H7 (cell line): ENCODE results near the gene CST11. TPM values are rescaled to one million over a fixed set of nuclear protein-coding genes. Genes with fewer than 3 reads are reported as not detected.
"Not testable (repeated sequence)": the region's sequence is repeated elsewhere in the genome, so short reads cannot be mapped to it uniquely, and the experiment has no call there.

Source experiments
- DNase-seq: peaks from one replicate; pipeline ENCODE4 v3.0.0; 2012
- H3K27me3 ChIP-seq: 2 replicates; pipeline ENCODE4 v1.6.0; 2011; ENCODE audit warnings: mild to moderate bottlenecking, low read length; ENCODE audit not compliant: control insufficient read depth, insufficient read depth
- H3K36me3 ChIP-seq: replicated peaks from 2 replicates; pipeline ENCODE4 v1.5.1; 2011; ENCODE audit warnings: low read length; ENCODE audit not compliant: control insufficient read depth, insufficient read depth
- H3K4me3 ChIP-seq: 2 replicates; pipeline ENCODE4 v1.5.1; 2011; ENCODE audit warnings: low read depth, mild to moderate bottlenecking, control low read depth, low read length, moderate library complexity; ENCODE audit not compliant: insufficient read depth
- total RNA-seq: library from RNA; depleted of rRNA; stranded (reverse); fragments of >200 nt; shearing (Covaris generic); gene quantifications from 2 replicates; pipeline ENCODE4 v1.2.3, GENCODE V29; 2014

The CST11 gene
- total RNA-seq, 1 experiment from 2014 or later, result not detected

- not testable (repeated sequence) for H3K36me3 ChIP-seq, H3K4me3 ChIP-seq, H3K27me3 ChIP-seq, DNase-seq
Measured at GRCh38 chr20:23472306-23472705, 19.6 kb upstream of the CST11 start.

- not testable (repeated sequence) for H3K4me3 ChIP-seq, DNase-seq, H3K27me3 ChIP-seq, H3K36me3 ChIP-seq
Measured at GRCh38 chr20:23466961-23467360, 14.3 kb upstream of the CST11 start.

- no peak overlapping the region for H3K4me3 ChIP-seq
- H3K36me3 ChIP-seq, result no peaks in the 10 kb centered on the region
- H3K27me3 ChIP-seq, result no peaks in the 10 kb centered on the region
- no peak for DNase-seq
Measured at GRCh38 chr20:23461180-23461579, 8.5 kb upstream of the CST11 start.

DNA sequence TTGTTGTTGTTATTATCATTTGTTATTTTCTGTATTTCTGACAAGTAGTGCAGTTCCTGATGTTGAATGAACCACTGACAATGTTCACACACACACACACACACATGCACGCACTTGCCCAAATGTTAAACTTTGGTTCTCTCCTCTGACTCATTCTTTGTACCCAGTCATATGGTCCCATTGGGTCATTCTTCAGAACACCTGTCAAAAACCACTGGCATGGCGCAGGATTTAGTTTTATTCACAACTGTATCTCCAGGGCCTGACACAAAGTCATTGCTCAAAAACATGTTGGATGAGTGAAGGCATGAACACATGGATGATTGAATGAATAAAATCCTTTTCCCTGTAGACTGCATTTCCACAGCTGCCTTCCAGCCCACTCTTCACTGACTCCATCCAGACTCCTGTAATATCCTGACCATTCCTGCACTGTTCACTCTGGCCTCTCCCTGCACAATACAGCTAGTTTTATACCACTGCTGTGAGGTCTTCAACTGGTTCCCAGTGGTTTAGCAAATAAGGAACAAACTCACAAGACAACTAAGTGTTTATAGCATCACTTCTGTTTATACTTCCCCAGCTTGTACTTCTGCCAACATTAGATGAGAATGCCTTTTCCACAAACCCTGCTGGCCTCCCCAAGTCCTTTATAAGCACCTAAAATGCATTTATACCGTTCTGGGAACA is 6.9 kb upstream of the CST11 start:
- DNase-seq, result no peak
- no peaks in the 10 kb centered on the region for H3K36me3 ChIP-seq
- no peak overlapping the region for H3K4me3 ChIP-seq
- H3K27me3 ChIP-seq, result no peaks in the 10 kb centered on the region

DNA sequence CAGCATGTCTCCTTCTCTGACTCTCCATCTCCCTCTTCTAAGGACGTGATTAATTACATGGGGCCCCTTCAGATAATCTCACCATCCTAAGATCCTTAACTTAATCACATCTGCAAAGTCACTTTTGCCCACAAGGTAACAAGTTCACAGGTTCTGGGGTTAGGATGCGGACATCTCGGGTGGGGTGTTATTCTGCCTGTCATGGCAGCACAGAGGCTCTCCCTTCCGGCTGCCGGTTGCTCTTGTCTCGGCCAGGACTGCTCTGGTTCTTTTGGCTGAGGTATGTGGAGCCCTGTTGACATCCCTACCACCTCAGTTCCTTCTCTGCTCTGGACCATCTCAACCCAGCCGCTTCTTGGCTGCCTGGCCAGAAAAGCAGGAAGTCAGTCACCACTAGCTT is 4.2 kb upstream of the CST11 start:
- H3K36me3 ChIP-seq, result no peaks in the 10 kb centered on the region
- no peak overlapping the region for H3K4me3 ChIP-seq
- H3K27me3 ChIP-seq, result no peaks in the 10 kb centered on the region
- DNase-seq, result no peak

- DNase-seq, result no peak
- no peak overlapping the region for H3K4me3 ChIP-seq
Measured at GRCh38 chr20:23456409-23456808, 3.7 kb upstream of the CST11 start.

GRCh38 chr20:23455639-23456038 is 3.0 kb upstream of the CST11 start:
- no peak for DNase-seq
- no peak overlapping the region for H3K4me3 ChIP-seq
- no peaks in the 10 kb centered on the region for H3K36me3 ChIP-seq
- H3K27me3 ChIP-seq, result no peaks in the 10 kb centered on the region

More at GRCh38 chr20:23456409-23456808, 3.7 kb upstream of the CST11 start:
- Histone ChIP-seq H3K27me3 (no peaks in the 10 kb centered on the region), H3K36me3 (no peaks in the 10 kb centered on the region)

GRCh38 chr20:23454816-23455215 is 2.1 kb upstream of the CST11 start:
- H3K4me3 ChIP-seq, result no peak overlapping the region
- DNase-seq, result no peak
- no peaks in the 10 kb centered on the region for H3K36me3 ChIP-seq

DNA sequence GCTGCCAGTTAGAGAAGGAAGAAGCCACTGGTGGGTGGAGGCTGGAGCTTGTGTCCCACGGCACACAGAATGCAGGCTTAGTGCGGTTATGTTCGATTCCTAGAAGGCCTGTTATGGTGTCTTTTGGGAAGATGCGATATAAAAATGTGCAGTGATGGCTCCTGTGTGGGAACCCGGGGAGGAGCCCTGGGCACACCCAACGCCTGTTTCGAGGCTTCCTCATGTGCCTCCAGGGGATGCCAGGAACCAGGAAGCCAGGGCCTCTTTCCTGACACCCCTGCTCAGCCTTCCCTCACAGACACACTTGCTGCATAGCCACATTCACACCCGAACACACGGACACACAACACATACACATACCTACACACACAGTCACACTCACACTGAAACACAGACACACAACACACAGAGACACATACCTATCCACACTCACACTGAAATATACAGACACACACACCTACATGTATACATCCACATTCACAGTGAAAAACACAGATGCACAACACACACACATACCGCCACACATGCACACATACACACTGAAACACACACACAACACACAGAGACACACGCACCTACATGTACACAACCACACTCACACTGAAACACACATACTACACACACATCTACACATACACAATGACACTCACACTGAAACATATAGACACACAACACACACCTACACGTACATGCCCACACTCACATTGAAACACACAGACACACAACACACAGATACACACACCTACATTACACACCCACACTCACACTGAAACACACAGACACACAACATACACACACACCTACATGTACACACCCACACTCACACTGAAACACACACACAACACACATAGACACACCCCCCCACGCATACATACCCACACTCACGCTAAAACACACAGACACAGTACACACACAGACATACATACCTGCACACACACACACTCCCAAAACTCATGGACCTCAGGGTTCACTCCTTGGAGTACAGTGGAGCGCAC is 1.2 kb upstream of the CST11 start:
- no peaks in the 10 kb centered on the region for H3K36me3 ChIP-seq
- DNase-seq, result no peak

More at GRCh38 chr20:23454816-23455215, 2.1 kb upstream of the CST11 start:
- no peaks in the 10 kb centered on the region for H3K27me3 ChIP-seq

GRCh38 chr20:23451956-23452487 is 654 bp downstream of the CST11 start:
- no peak for DNase-seq
- Histone ChIP-seq H3K27me3 (no peaks in the 10 kb centered on the region), H3K36me3 (no peaks in the 10 kb centered on the region), H3K4me3 (no peak overlapping the region)

More for the DNA sequence above, 1.2 kb upstream of the CST11 start:
- Histone ChIP-seq H3K27me3 (no peaks in the 10 kb centered on the region), H3K4me3 (no peak overlapping the region)

DNA sequence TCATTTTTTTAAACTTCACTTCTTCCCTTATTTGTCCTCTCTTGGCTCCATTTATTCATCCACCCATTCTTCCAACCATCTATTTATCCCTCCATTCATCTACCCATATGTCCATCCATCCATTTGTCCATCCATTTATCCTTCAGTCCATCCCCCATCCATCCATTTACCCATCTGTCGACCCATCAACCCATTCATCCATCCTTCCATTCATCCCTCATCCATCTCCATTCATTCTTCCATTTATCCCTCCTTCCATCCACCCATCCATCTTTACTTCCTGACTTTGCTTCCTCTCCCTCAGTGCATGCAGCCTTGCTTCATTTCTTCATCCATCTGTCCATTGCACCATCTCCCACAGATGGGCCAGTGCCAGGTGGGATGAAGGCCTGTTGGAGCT is 1.8 kb downstream of the CST11 start:
- no peaks in the 10 kb centered on the region for H3K27me3 ChIP-seq
- H3K36me3 ChIP-seq, result no peaks in the 10 kb centered on the region
- H3K4me3 ChIP-seq, result no peak overlapping the region
- DNase-seq, result no peak

- H3K36me3 ChIP-seq, result no peaks in the 10 kb centered on the region
- H3K27me3 ChIP-seq, result 0 out of 2 replicates have a peak, but pooled peaks cover 2% of the 10 kb centered on the region
- no peak overlapping the region for H3K4me3 ChIP-seq
- peak; percentile 20 for DNase-seq
Measured at GRCh38 chr20:23449421-23449820, 3.3 kb downstream of the CST11 start.

DNA sequence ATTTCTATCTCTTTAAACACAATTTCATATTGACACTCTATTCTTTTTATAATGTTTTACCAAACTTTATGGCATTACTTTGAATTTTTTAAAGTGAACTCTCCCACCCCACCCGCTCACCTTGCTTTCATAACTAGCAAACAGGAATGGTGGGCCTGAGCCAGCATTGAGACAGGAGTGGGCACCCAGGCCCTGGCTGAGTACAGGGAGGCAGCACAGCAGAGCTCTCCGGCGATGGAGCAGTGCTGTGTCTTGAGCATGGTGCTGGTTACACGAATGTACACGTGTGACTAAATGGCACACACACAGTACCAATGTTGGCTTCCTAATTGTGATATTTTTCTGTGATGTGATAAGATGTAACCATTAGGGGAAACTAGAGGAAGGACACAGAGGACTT is 4.5 kb downstream of the CST11 start:
- Histone ChIP-seq H3K4me3 (no peak overlapping the region), H3K27me3 (0 out of 2 replicates have a peak, but pooled peaks cover 2% of the 10 kb centered on the region), H3K36me3 (no peaks in the 10 kb centered on the region)
- DNase-seq, result peak; percentile 2

DNA sequence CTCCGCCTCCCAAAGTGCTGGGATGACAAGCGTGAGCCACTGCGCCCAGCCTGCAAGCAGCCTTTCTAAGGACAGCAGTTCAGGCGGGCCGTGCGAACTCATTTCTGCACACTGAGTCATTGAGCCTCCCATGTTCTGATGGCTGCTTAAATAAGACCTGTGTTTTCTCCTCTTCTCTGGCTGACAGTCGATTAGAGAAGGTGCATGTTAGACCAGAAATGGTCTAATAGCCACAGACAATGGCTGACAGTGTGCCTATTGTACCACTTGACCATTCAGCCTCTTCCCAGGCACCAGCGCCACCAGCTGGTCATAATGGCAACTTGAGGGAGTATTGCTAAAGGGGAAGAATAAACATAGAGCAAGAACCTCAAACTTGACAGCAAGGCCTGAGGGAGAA is 6.2 kb downstream of the CST11 start:
- Histone ChIP-seq H3K36me3 (no peaks in the 10 kb centered on the region), H3K4me3 (no peak overlapping the region), H3K27me3 (0 out of 2 replicates have a peak, but pooled peaks cover 2% of the 10 kb centered on the region)
- DNase-seq, result peak; percentile 79
